Measurements from ENCODE around the gene SUDS3.

The SUDS3 gene

GRCh38 chr12:118463677-118464076 lies 87.3 kb downstream of the SUDS3 start:
- no peak for TF ChIP-seq CTCF (IDR thresholded peaks at IDR 0.05; ENCODE audit: low read depth, low read length, missing control alignments)
- DNase-seq (ENCODE audit: low read depth): no peak
- H3K4me3 ChIP-seq (ENCODE audit: low read depth, low read length): no peak overlapping the region

- H3K4me3 ChIP-seq (ENCODE audit: low read depth, low read length): no peak overlapping the region
- DNase-seq (ENCODE audit: low read depth): no peak
- TF ChIP-seq CTCF (IDR thresholded peaks at IDR 0.05; ENCODE audit: low read depth, low read length, missing control alignments): no peak
Measured at GRCh38 chr12:118465706-118466105, 89.4 kb downstream of the SUDS3 start.

All from GM12864 (cell line).